Measurements from ENCODE around the gene MAST4.

GRCh38 chr5:67208403-67208802 is 612.2 kb downstream of the MAST4 start:
- no peak for TF ChIP-seq POLR2AphosphoS5 (IDR thresholded peaks at IDR 0.05; ENCODE audit: borderline replicate concordance, low read depth, low read length)
- no peak for TF ChIP-seq EZH2 (IDR thresholded peaks at IDR 0.05)

Data from SK-N-MC (cell line).